BE2C (cell line): Measurements from ENCODE around the gene SCGB1C2. TPM values are rescaled to one million over a fixed set of nuclear protein-coding genes. Genes with fewer than 3 reads are reported as not detected.
A peak's percentile ranks its signal among the peaks of the same experiment; 100 is the strongest.
"Not testable (repeated sequence)": the region's sequence is repeated elsewhere in the genome, so short reads cannot be mapped to it uniquely, and the experiment has no call there.

Experiments
- DNase-seq: peaks from one replicate; pipeline ENCODE4 v3.0.0-alpha.2; 2020
- H3K27me3 ChIP-seq: fragments of 250-450 bp; sonication (Bioruptor Pico); 2 replicates; pipeline ENCODE4 v1.5.1; 2020; ENCODE audit warnings: mild to moderate bottlenecking
- H3K36me3 ChIP-seq: fragments of 250-450 bp; sonication (Bioruptor Pico); 2 replicates; pipeline ENCODE4 v1.5.1; 2020; ENCODE audit warnings: mild to moderate bottlenecking
- H3K4me1 ChIP-seq: fragments of 250-450 bp; sonication (Bioruptor Pico); 2 replicates; pipeline ENCODE4 v1.5.1; 2020
- H3K4me3 ChIP-seq: 2 replicates; pipeline ENCODE4 v1.5.1; 2011; ENCODE audit warnings: low read depth, low read length
- H3K9me3 ChIP-seq: fragments of 250-450 bp; sonication (Bioruptor Pico); 2 replicates; pipeline ENCODE4 v1.5.1; 2020
- CTCF ChIP-seq: IDR thresholded peaks from 2 replicates; pipeline ENCODE4 v1.5.1; 2012; ENCODE audit warnings: mild to moderate bottlenecking, low read depth, low read length
- polyA plus RNA-seq: library from polyadenylated mRNA; unstranded; fragments of >200 nt; gene quantifications from one replicate; pipeline ENCODE4 v1.2.1, GENCODE V29; 2012; ENCODE audit warnings: low read depth, missing spikeins; ENCODE audit not compliant: insufficient read length, insufficient read depth

The SCGB1C2 gene
- not detected for polyA plus RNA-seq

DNA sequence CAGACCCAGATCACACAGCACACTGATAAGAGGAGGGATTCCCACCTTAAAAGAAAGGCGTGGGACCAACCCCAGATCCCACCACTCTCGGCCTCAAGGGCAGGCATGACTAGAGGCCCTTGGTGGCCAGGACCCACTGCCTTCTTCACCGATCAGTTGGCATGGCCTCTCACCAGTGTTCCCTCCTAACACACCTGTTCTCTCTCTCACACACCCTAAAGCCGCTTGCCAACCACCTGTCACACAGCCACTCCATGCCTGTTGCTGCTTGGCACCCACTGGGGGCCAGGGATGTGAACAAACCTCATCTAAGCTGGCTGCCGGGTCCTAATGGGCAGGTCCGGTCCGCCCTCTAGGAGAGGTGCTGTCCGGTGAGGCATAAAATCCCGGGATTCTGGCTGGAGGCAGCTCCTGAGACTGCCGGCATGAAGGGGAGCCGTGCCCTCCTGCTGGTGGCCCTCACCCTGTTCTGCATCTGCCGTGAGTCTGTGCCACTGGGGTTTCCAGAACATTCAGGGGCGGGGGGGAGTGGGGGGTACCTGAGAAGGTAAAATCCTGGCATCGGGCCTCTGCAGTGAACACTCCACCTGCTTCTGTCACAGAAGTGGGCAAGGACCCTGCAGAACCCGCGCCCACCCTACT is at the start of gene SCGB1C2:
SCGB1C2 (plus strand) TSS at position 404 of the 642 bp plus-strand sequence; CDS start at position 426, 22 bp downstream.
- DNase-seq, H3K4me1 ChIP-seq, H3K36me3 ChIP-seq, H3K4me3 ChIP-seq, H3K9me3 ChIP-seq, H3K27me3 ChIP-seq: not testable (repeated sequence)

DNA sequence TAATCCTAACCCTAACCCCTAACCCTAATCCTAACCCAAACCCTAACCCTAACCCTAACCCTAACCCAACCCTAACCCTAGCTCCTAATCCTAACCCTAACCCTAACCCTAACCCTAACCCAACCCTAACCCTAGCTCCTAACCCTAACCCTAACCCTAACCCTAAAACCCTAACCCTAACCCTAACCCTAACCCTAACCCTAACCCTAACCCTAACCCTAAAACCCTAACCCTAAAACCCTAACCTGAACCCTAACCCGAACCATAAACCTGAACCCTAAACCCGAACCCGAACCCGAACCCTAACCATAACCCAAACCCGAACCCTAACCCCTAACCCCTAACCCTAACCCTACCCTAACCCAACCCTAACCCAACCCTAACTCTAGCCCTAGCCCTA is 24.3 kb upstream of the SCGB1C2 start:
- DNase-seq, H3K4me1 ChIP-seq: not testable (repeated sequence)

DNA sequence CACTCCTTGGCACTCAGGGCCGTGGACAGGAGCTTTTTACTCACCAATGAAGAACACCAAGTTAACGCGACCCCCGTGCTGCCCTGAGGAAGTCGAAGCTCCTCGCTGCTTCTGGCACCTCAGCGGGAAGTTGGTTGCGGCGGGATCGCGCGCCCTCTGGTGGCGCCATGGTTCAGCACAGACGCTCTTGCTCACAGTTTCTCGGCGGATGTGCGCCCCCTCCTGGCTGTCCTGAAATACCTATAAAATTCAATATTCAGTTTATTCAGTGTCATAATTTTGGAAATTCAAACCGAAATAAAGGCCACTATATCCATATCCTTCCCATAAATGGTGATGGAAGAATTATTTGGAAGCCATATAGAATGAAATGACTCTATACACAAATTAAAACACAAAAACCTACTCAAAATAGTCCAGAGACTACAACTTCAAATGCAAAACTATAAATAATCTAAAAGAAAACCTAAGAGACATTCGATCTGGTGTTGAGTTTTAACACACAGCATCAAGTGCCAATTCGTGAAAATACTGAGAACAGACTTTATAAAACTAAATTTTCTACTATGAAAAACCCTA is 18.9 kb upstream of the SCGB1C2 start:
- DNase-seq, H3K27me3 ChIP-seq, H3K9me3 ChIP-seq, H3K36me3 ChIP-seq, H3K4me1 ChIP-seq, H3K4me3 ChIP-seq: not testable (repeated sequence)
- TF ChIP-seq CTCF = peak; percentile 34

More for the DNA sequence above, 24.3 kb upstream of the SCGB1C2 start:
- not testable (repeated sequence) for H3K4me3 ChIP-seq, H3K27me3 ChIP-seq, H3K36me3 ChIP-seq, H3K9me3 ChIP-seq

- not testable (repeated sequence) for H3K9me3 ChIP-seq, H3K27me3 ChIP-seq, H3K4me3 ChIP-seq, DNase-seq, H3K36me3 ChIP-seq, H3K4me1 ChIP-seq
Observed at GRCh38 chr17:133932-134331, 3.4 kb upstream of the SCGB1C2 start.

- not testable (repeated sequence) for H3K4me1 ChIP-seq, H3K9me3 ChIP-seq, H3K4me3 ChIP-seq, DNase-seq, H3K27me3 ChIP-seq, H3K36me3 ChIP-seq
- TF ChIP-seq CTCF = 0 out of 2 replicates have a peak, but pooled peaks have one; percentile 5
Observed at GRCh38 chr17:134332-134785, 3.0 kb upstream of the SCGB1C2 start.

DNA sequence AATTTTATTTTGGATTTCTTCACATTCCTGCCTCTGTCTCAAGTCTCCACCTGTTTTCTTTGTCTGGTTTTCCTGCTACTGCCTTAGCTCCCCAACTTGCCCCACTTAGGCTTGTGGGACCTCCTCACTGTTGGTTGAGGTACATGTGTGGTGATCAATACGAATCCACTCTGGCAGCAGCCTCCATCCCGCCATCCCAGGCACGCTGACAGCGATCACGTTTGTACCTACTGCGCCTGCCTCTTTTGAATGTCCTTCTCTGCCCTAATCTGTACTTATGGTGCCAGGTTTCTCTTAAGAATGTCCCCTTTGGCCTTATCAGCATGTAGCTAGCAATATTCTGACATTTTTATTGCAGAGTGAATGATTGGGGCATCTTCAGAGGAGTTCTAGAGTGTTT is 2.3 kb upstream of the SCGB1C2 start:
- H3K27me3 ChIP-seq, H3K4me3 ChIP-seq, DNase-seq, H3K4me1 ChIP-seq, H3K9me3 ChIP-seq, H3K36me3 ChIP-seq: not testable (repeated sequence)

- DNase-seq, H3K36me3 ChIP-seq, H3K9me3 ChIP-seq, H3K4me3 ChIP-seq, H3K4me1 ChIP-seq, H3K27me3 ChIP-seq: not testable (repeated sequence)
Observed at GRCh38 chr17:135895-136294, 1.5 kb upstream of the SCGB1C2 start.

GRCh38 chr17:136531-136930 is 838 bp upstream of the SCGB1C2 start:
- peak; percentile 24 for DNase-seq
- TF ChIP-seq CTCF = peak; percentile 11
- not testable (repeated sequence) for H3K27me3 ChIP-seq, H3K9me3 ChIP-seq, H3K36me3 ChIP-seq, H3K4me1 ChIP-seq, H3K4me3 ChIP-seq

DNA sequence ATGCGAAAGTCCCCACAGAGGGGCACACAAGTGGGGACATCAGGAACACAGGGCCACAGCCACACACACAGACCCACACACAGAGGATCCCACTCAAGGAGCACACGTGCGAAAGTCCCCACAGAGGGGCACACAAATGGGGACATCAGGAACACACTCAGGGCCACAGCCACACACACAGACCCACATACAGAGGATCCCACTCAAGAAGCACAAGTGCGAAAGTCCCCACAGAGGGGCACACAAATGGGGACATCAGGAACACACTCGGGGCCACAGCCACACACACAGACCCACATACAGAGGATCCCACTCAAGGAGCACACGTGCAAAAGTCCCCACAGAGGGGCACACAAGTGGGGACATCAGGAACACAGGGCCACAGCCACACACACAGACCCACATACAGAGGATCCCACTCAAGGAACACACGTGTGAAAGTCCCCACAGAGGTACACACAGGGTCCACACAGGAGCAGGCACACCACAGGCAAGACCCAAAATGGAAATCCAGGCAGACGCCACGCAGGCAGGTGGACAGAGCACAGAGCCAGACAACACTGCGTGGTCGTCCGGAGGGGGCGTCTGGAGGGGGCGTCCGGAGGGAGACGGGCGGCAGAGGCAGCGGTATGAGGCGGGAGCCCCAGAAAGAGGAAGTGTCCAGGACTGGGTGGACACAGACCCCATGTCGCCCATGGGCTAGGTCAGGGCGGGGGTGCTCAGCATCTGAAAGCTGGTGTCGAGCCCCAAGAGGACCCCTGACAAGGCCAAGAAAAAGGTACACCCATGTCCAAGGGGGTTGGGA is 2.2 kb downstream of the SCGB1C2 start:
- not testable (repeated sequence) for H3K4me1 ChIP-seq, H3K27me3 ChIP-seq, H3K36me3 ChIP-seq, H3K4me3 ChIP-seq, DNase-seq, H3K9me3 ChIP-seq
